Activated CD4-positive, CD25-positive, alpha-beta regulatory T cell treated with anti-CD3 and anti-CD28 coated beads, Interleukin-2, amount 50 U/mL, for 16 hours (primary cell): Measurements from ENCODE around the gene CTCFL.
"Not testable (repeated sequence)": the region's sequence is repeated elsewhere in the genome, so short reads cannot be mapped to it uniquely, and the experiment has no call there.

ENCODE experiments used
- DNase-seq: peaks from one replicate; pipeline ENCODE4 v3.0.0-alpha.2; 2020; ENCODE audit warnings: low read depth, low spot score

Gene CTCFL

DNA sequence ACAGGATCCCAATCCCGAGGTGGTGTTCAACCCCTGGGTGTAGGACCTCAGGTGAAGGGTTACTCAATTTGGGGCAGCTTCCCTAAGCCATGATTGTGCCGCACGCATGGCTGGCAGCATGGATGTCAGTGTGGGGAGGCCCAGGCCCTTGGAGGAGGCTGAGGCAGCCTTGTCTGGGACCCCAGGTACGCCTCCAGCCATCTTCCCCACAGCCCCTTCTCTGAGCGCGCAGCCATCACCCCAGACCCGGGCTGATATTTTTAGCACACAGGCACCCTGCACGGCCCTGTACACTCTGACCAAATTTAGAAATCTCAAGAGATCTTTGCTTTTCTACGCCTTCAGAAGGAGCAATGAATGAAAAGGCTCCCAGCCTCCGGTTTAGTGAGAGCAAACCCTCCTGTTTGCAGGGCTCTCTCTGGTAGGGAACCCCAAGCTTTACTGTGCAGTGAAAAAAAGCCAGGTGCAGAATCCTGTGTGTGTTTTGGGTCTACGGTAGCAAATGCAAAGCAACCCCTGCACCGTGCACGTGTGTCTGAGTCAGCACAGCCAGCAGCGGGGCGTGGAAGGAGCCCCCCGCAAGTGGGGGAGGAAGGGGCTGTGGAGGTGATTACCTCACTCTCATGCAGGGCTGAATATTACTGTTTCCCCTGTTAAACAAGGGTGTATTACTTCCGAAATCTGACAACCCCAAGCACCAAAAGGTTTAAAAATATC is 44.3 kb downstream of the CTCFL start:
- DNase-seq, result no peak

DNA sequence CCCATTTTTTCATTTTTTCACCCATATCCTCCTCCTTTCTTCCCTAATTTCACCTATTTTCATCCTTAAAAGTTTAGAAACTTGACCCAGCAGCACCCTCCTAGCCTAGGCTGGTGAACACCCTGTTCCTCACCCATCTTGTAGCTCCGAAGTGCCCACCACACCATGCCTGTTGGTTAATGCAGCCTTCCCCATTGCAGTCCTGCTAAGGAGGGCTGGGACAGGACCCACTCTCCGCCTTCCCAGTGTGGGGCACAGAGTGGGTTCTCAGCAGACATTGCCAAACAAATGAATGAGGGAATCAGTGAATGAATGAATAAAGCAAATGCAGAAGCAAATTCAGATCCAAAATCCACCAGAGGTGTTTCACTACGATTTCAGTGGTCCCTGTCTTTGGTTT is 45.7 kb downstream of the CTCFL start:
- DNase-seq, result no peak

DNA sequence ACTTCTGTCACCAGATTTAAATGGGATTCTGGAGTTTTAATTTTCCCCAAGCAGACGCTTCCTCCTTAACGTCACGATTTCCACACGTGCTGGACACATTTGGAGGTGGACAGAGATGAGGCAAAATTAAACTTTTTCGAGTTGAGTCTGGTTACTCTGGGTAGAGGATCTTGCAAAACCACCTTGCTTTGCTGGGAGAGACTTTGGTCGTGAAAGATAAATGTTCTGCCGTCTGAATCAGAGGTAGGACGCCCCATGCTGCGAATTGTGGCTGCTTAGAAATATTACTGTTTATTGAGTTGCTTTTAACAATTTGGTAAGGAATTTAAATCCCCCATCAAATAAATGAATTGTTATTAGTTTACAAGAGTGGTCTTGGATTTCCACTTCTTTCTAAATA is 46.8 kb downstream of the CTCFL start:
- DNase-seq, result no peak

DNA sequence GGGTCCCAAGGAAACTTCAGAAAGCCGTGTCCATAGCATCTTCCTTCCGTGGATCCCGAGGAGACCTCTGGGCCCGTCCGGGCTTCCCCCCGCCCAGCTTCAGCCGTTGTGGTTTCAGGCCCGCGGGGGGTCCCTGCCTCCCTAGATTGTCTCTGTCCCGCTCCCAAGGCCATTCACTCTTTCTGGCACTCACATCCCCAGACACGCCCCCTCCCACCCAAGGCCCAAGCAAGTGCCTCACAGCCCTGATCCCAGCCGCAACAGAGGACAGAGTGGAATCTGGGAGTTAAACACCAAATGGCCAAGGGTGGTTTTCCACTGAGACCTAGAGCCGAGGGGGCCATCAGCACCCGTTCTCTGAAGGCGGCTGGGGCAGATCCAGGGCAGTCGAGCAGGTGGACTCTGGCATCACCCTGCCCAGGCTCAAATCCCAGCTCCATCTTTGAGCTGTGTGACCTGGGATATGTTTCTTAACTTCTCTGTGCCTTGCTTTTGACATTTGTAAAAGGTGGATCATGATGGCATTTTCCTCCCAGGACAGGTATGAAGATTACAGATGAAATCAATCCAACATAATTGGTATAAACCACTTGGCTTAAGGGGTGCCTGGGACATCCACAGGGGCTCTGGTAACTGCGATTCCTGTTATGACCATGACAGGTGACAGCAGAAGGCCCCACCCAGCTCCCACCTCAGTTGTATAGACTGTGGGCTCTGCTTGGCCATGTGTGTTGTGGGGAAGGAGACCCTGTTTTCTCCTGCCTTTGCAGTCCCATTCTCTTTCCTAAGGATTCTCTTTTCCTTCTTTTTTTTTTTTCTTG is 48.1 kb downstream of the CTCFL start:
- DNase-seq, result no peak

- no peak for DNase-seq
These were observed 48.8 kb downstream of the CTCFL start for GRCh38 chr20:57476084-57476526.

- DNase-seq, result no peak
These were observed 49.4 kb downstream of the CTCFL start for GRCh38 chr20:57475388-57476083.

- no peak for DNase-seq
These were observed 50.1 kb downstream of the CTCFL start for GRCh38 chr20:57474816-57475215.

DNA sequence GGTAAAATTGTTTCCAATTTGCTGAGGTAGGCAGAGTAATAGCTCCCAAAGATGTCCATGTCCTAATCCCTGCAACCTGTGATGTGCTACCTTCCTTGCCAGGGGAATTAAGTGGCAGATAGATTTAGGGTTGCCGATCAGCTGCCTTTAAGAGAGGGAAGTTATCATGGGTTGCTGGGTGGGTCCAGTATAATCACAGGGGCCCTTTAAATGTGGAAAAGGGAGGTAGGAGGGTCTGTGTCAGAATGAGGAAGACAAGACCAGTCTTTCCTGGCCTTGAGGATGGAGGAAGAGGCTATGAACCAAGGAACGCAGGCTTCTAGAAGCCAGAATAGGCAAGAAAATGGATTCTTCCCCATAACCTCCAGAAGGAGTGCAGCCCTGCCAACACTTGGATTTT is 50.7 kb downstream of the CTCFL start:
- DNase-seq, result no peak

DNA sequence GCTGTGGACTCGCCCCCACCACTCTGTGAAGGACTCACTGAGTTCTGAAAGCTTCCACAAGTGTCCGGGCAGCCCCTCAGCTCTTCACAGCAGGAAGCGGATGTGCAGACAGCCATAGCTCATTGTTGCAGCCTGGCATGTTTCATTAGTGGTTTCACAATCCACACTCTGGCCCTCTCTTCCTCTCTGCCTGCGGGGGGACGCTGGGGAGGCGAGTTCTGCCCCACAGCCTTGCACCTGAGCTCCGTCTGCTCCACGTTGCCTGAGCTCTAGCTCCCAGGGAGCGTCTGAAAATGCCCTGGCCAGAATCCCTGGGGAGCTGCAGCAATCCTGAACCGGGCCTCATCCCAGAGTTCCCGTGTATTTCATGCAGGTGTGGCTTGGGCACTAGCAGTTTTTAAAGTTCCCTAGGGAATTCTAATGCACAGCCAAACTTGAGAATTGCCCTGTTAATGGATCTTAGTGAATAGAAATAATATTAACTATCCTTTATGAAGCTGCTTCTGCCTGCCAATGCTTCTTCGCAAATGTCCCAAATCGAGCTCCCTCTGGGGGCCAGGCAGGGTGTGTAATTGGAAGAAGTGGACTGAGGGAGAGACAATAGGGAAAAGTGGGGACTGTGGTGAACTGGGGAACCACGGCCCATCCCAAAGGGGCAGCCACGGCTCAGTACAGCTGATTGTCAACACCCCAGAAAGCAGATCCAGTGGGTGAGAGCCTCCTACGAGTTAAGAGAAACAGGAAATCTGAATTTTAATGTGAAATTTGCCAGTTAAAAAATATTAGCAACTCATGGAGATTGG is 51.5 kb downstream of the CTCFL start:
- DNase-seq, result no peak

- DNase-seq, result not testable (repeated sequence)
These were observed 52.5 kb downstream of the CTCFL start for GRCh38 chr20:57472474-57472873.

GRCh38 chr20:57471496-57472372 is 53.2 kb downstream of the CTCFL start:
- DNase-seq, result no peak

DNA sequence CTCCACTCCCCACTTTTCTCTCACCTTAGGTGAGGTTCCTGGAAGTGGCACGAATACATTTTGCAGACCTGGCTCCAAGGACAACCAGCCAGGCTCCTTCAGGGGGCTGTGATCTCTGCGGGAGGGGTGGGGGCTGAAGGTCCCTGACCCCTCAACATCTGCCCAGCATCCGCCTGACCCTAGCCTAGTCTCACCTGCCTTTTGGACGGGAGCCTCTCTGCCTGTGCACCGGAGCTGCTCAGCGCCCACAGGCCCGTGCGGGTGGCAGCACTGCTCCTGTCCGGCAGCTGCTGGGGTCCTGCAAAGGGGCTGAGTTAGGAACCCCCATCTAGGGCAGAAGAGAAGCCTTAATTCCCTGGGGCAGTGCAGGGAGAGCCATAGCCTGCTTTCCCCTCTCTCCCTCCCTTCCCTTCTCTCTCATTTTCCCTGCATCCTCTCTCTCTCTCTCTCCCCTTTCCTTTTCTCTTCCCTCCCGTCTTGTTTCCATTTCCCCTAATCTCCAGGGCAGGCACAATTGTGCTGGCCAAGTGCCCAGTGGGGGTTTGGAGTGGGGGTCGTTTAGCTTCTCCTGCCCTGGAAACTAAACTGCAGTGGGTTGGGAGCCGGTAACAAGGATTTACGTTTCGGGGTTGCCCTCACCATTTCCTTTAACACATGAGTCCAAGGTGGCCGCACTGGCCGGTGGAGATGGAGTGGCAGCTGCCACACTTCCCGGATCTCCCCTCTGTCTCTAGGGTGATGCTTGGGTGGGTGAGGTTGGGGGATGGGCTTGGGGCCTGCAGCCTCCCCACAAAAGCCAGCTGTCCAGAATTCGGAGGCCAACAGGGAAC is 54.1 kb downstream of the CTCFL start:
- DNase-seq, result no peak

GRCh38 chr20:57470212-57470522 is 54.8 kb downstream of the CTCFL start:
- DNase-seq, result no peak

DNA sequence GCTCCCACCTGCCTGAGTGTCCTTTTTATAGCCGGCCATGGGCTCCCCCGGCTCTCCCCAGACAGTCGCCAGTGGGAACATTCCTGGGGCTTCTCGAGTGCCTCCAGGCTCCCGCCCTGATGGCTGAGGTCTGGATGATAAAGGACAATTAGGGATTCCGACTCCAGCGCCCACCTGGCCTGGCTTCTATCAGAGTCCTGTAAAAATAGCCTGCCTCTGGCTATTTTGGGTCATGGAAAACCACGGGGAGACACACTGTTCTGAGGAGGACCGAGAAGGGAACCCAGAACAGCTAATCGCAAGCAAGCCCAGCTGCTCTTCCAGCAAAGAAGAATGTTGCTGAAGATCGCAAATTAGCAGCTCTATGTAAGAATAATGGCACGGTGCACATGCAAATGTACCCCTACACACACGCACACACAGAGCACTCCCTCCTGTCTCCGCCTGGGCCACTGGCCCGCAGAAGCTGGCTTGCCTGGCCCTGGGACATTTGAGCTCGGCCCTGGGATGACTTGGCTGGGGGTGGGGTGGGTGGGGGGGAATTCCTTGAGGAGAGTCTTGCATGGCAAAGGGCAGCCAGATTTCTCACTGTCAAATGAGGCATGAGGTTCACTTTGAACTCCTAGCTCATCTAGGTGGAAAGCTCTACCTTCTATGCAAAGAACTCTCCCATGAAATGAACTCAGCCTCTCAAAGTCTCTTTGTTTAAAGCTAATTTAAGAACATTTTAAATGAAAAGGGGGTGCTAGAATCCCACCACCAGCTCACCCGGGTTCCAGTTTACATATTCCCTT is 55.3 kb downstream of the CTCFL start:
- no peak for DNase-seq

DNA sequence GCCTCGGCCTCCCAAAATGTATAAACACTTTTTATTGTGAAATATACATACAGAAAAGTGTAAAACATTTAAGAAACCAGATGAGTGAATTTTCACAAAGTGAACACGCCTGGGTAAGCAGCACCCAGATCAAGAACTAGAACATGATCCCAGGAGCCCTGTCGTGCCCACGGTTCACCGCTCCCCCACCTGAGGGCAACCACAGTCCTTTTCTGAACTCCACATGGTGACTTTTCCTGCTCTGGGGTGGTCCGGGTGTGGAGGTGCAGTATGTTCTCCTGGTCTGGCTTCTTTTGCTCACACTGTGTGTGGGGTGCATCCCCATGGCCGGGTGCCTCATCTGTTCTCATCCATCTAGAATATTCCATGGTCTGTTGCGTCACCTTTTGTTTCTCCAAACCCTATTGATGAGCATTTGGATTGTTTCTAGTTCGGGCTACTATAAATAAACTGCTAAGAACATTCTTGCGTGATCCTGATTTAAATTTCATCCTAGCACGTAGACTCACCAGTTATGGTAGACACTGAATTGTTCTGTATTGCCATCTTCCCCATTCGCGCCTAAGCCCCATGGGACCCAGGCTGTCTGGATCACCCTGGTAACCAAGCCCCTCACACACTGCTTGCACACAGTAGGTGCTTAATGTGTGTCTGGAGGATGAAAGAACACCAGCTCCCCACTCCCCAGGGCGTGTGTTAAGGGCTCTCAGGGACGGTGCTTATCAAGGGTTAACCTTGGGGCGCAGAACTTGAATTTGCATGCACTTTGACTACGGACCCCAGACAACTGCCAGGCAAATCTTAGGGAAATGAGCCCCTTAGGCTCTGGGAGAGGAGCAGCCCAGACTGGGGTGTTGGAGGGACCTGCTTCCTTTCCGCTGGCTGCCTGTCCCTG is 56.2 kb downstream of the CTCFL start:
- no peak for DNase-seq

DNA sequence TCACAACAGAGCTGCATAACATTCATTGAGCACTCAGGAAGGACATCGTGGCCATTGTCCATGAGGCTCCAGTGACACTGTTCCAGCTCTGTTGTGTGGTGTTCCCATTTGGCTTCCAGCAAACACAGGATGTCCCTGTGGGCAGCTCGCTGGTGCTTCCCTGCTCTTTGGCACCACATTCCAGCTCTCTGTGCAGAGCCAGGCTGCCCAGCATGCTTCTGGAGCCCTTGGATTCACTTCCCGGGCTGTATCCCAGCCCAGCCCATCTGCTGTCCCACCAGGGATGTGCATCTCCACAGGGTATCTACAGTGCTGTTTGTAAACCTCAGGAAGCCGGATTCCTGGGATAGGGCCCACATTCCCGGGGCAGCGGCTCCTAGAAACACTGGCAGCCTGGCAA is 57.2 kb downstream of the CTCFL start:
- no peak for DNase-seq

- DNase-seq, result no peak
These were observed 59.0 kb downstream of the CTCFL start for GRCh38 chr20:57465943-57466342.

DNA sequence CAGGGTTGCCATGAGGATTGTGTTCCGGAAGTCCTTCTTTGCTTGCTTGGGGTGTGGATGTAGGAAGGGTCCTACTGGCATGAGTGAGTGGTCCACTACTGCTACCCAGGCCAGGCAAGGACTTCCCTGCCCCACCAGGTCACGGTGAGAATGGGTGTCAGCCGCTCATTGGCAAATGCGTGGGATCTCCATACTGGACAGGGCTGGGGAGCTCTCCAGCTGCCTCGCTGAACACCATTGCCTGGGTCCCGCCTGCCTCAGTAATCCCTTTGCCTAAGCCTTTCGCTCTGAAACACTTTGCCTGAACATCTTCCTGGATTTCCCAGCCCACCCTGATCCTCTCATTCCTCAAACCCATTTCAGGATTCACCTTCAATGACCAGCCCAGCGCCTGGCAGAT is 59.5 kb downstream of the CTCFL start:
- DNase-seq, result no peak
